HepG2 (cell line): ENCODE measurements around the gene MUC13. TPM values are rescaled to one million over a fixed set of nuclear protein-coding genes. Genes with fewer than 3 reads are reported as not detected.

Source experiments
- ATAC-seq: fragments of 200-7000 bp; cut with Tn5 transposase; 3 replicates; pipeline ENCODE4 v1.9.1; 2020; ENCODE audit warnings: mild to moderate bottlenecking, moderate library complexity
- BruUV-seq: library from RNA; stranded (reverse); fragments of 400-500 nt; replicated peaks from 2 replicates; lab custom pipeline; 2021; lab: Mats Ljungman, UMichigan
- CTCF ChIA-PET: fragments of 300-600 bp; formaldehyde crosslinking; extraction: SDS; loops from one replicate; lab custom pipeline; 2021; ENCODE audit warnings: low total read pairs, inconsistent platforms, low intra/inter-chr PET ratio; lab: Yijun Ruan, JAX
- POLR2A ChIA-PET: fragments of 350-600 bp; sonication (Branson Sonifier 250); formaldehyde crosslinking; loops from one replicate; lab custom pipeline; 2020; ENCODE audit warnings: antibody characterized with exemption, inconsistent platforms; lab: Yijun Ruan, JAX
- DNase-seq: peaks from one replicate; pipeline ENCODE4 v3.0.0-alpha.2; 2015; ENCODE audit warnings: low spot score
- FAIRE-seq: peaks from 3 replicates; lab custom pipeline; 2011; peaks lifted over from hg19 to GRCh38; lab: Jason Lieb, UNC
- H2AFZ ChIP-seq: one replicate; pipeline ENCODE4 v1.6.1; 2011; ENCODE audit warnings: low read length, inconsistent platforms
- H3K27ac ChIP-seq: fragments of 300-600 bp; 3 replicates; pipeline ENCODE4 v1.8.0; 2011; ENCODE audit warnings: mixed run types, mild to moderate bottlenecking, mixed read lengths, low read length, inconsistent platforms; ENCODE audit not compliant: insufficient read depth; ENCODE audit errors: extremely low read length
- H3K27me3 ChIP-seq, 2 experiments: fragments of 200-600 bp in 1 of 2; 2 replicates in 1 of 2; 3 replicates in 1 of 2; pipeline versions ENCODE4 v1.6.0 to v1.8.0; 2011; ENCODE audit warnings: low read length in 2 of 2, mild to moderate bottlenecking in 2 of 2, moderate library complexity in 2 of 2, inconsistent platforms in 1 of 2; ENCODE audit not compliant: insufficient read depth in 2 of 2, control insufficient read depth in 1 of 2
- H3K36me3 ChIP-seq, 2 experiments: fragments of 200-600 bp in 1 of 2; replicated peaks in 1 of 2; 2 replicates in 1 of 2; 3 replicates in 1 of 2; pipeline versions ENCODE4 v1.5.1 to v1.8.0; 2011; ENCODE audit warnings: low read length in 2 of 2, inconsistent platforms in 1 of 2; ENCODE audit not compliant: insufficient read depth in 2 of 2, control insufficient read depth in 1 of 2
- H3K4me1 ChIP-seq: 2 replicates; pipeline ENCODE4 v1.5.1; 2012; ENCODE audit warnings: low read length, inconsistent platforms; ENCODE audit not compliant: insufficient read depth
- H3K4me2 ChIP-seq: 2 replicates; pipeline ENCODE4 v1.6.0; 2011; ENCODE audit warnings: low read depth, low read length, inconsistent platforms
- H3K4me3 ChIP-seq, 3 experiments: fragments of 200-600 bp in 1 of 3; sonication (generic), shearing (Covaris generic) in 1 of 3; replicated peaks in 1 of 3; 2 replicates each; pipeline ENCODE4 v1.5.1; 2011 to 2016; ENCODE audit warnings: low read length in 3 of 3, inconsistent platforms in 2 of 3, low read depth in 2 of 3, mild to moderate bottlenecking in 2 of 3, control low read depth in 1 of 3, mixed read lengths in 1 of 3; ENCODE audit not compliant: insufficient read depth in 1 of 3
- H3K79me2 ChIP-seq: one replicate; pipeline ENCODE4 v1.6.1; 2011; ENCODE audit warnings: low read length, inconsistent platforms; ENCODE audit not compliant: insufficient read depth
- H3K9ac ChIP-seq: 2 replicates; pipeline ENCODE4 v1.6.0; 2011; ENCODE audit warnings: mild to moderate bottlenecking, low read depth, low read length, inconsistent platforms; ENCODE audit not compliant: insufficient read depth
- H3K9me3 ChIP-seq: 2 replicates; pipeline ENCODE4 v1.5.1; 2012; ENCODE audit warnings: mild to moderate bottlenecking, low read length
- H4K20me1 ChIP-seq: 2 replicates; pipeline ENCODE4 v1.6.0; 2011; ENCODE audit warnings: inconsistent platforms, mild to moderate bottlenecking, low read length, moderate library complexity; ENCODE audit not compliant: insufficient read depth
- PPARG ChIP-seq: conservative IDR thresholded peaks from 2 replicates; pipeline ENCODE4 v1.6.1; 2016; ENCODE audit warnings: missing biosample characterization, missing genetic modification reagents
- WGBS: methylation state at CpG from one replicate; pipeline ENCODE4 v1.1.6; 2017; ENCODE audit warnings: low lambda C conversion rate; 5-methylcytosine and 5-hydroxymethylcytosine counted together
- in situ Hi-C: cut with HindIII; loops from 2 replicates; pipeline ENCODE4 v1.10.0; 2017; ENCODE audit warnings: low pct_unique_long_range_greater_than_20kb; ENCODE audit not compliant: extremely low pct_ligation_motif_present
- intact Hi-C: fragments of 100-400 bp; cut with micrococcal nuclease; formaldehyde crosslinking; loops from one replicate; pipeline ENCODE4 v1.10.0; 2022; ENCODE audit not compliant: unreplicated experiment
- polyA plus RNA-seq, 8 experiments: library from polyadenylated mRNA; depleted of rRNA in 3 of 8; stranded (reverse) in 7 of 8; unstranded in 1 of 8; fragments of >200 nt; fragmentation: Illumina TruSeq in 4 of 8; extraction: Trizol in 4 of 8; gene quantifications; 2 replicates each; pipeline versions ENCODE4 v1.2.1 to v1.2.3, GENCODE V29; 2011 to 2016; ENCODE audit warnings: low read depth in 4 of 8, missing spikeins in 1 of 8, mixed read lengths in 1 of 8; ENCODE audit not compliant: insufficient read depth in 1 of 8
- total RNA-seq, 5 experiments: library from RNA; depleted of rRNA; stranded (reverse); fragments of >200 nt; fragmentation: Illumina TruSeq; extraction: Trizol; gene quantifications; 2 replicates each; pipeline ENCODE4 v1.2.3, GENCODE V29; 2016; ENCODE audit warnings: low read depth in 1 of 5
- TF ChIP-seq, protein P1 (sequence below): sonication (generic); formaldehyde crosslinking; IDR thresholded peaks from 2 replicates; pipeline ENCODE4 v1.5.1; 2020; ENCODE audit warnings: mild to moderate bottlenecking, missing genetic modification reagents

The MUC13 gene
- total and polyA plus RNA-seq, 2 of the 13 experiments (the other 11 are each of a cell fraction or from before 2014, with no cell fraction given), result 0.04 to 1.2 TPM

DNA sequence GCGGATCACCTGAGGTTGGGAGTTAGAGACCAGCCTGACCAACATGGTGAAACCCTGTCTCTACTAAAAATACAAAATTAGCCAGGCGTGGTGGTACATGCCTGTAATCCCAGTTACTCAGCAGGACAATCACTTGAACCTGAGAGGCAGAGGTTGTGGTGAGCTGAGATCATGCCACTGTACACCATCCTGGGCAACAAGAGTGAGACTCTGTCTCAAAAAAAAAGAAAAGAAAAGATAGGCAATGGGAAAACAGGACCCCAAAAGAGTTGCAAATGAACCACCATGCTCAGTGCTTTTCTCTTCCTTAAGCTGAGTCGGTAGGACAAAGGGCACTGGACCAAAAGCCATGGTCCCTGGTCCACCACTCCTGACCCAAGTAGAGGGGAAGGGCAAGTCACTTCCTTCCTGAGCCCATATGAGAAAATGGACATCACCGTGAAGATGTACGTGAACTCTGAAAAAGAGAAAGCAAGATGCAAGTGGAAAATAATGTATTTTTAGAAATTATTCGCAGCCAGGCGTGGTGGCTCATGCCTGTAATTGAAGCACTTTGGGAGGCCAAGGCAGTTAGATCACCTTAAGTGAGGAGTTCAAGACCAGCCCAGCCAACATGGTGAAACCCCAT is 50.0 kb downstream of the MUC13 start:
- in situ Hi-C loops, result no loop called here
- DNase-seq (no peak), ATAC-seq (no peak), FAIRE-seq (no peak)
- POLR2A ChIA-PET, result interaction anchor here (2.3 kb wide), 1 partner anchor 51 kb away, joined by 10 read pairs; no protein-coding TSS in a partner anchor
- Histone ChIP-seq H3K27ac (no peak overlapping the region), H3K79me2 (peaks cover 58% of the 10 kb centered on the region), H3K9ac (no peak overlapping the region), H3K9me3 (no peaks in the 10 kb centered on the region), H3K36me3 (peaks cover 2 to 5% of the 10 kb centered on the region in 2 experiments; a peak in 3 of 5 replicates), H3K27me3 (no peaks in the 10 kb centered on the region), H3K4me2 (peak overlapping the region; percentile 98), H2AFZ (no peak overlapping the region), H3K4me3 (peak overlapping the region in 2 of 3 experiments; percentile 82 to 85; a peak in 3 of 6 replicates), H3K4me1 (peaks cover 85% of the 10 kb centered on the region), H4K20me1 (no peaks in the 10 kb centered on the region; the same call in 1 of the 2 replicates)
- WGBS, result 81% methylated on average over 7 of the region's 7 CpGs
- TF ChIP-seq PPARG, result peak; percentile 46; the same call in 1 of the 2 replicates
- TF ChIP-seq, protein P1, sequence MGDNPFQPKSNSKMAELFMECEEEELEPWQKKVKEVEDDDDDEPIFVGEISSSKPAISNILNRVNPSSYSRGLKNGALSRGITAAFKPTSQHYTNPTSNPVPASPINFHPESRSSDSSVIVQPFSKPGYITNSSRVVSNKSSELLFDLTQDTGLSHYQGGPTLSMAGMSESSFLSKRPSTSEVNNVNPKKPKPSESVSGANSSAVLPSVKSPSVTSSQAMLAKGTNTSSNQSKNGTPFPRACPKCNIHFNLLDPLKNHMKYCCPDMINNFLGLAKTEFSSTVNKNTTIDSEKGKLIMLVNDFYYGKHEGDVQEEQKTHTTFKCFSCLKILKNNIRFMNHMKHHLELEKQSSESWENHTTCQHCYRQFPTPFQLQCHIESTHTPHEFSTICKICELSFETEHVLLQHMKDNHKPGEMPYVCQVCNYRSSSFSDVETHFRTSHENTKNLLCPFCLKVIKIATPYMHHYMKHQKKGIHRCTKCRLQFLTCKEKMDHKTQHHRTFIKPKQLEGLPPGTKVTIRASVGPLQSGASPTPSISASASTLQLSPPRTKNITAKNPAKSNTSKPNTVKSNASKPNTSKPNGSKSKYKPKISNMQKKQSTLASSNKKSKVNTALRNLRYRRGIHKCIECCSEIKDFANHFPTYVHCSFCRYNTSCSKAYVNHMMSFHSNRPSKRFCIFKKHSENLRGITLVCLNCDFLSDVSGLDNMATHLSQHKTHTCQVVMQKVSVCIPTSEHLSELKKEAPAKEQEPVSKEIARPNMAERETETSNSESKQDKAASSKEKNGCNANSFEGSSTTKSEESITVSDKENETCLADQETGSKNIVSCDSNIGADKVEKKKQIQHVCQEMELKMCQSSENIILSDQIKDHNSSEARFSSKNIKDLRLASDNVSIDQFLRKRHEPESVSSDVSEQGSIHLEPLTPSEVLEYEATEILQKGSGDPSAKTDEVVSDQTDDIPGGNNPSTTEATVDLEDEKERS, result no peak
- CTCF ChIA-PET, result no interaction called here
- BruUV-seq, result no TSS peak
- intact Hi-C loops, result loop anchor here (5.0 kb wide), 1 partner anchor 122 kb away; no protein-coding TSS in a partner anchor
